NK-92 (cell line): ENCODE results near the gene SMDT1.
A peak's percentile ranks its signal among the peaks of the same experiment; 100 is the strongest.
"Not testable (repeated sequence)": the region's sequence is repeated elsewhere in the genome, so short reads cannot be mapped to it uniquely, and the experiment has no call there.

Experiments used
- DNase-seq: peaks from one replicate; lab custom pipeline; 2025; ENCODE audit not compliant: unreplicated experiment; lab: John Stamatoyannopoulos, UW

SMDT1 gene

DNA sequence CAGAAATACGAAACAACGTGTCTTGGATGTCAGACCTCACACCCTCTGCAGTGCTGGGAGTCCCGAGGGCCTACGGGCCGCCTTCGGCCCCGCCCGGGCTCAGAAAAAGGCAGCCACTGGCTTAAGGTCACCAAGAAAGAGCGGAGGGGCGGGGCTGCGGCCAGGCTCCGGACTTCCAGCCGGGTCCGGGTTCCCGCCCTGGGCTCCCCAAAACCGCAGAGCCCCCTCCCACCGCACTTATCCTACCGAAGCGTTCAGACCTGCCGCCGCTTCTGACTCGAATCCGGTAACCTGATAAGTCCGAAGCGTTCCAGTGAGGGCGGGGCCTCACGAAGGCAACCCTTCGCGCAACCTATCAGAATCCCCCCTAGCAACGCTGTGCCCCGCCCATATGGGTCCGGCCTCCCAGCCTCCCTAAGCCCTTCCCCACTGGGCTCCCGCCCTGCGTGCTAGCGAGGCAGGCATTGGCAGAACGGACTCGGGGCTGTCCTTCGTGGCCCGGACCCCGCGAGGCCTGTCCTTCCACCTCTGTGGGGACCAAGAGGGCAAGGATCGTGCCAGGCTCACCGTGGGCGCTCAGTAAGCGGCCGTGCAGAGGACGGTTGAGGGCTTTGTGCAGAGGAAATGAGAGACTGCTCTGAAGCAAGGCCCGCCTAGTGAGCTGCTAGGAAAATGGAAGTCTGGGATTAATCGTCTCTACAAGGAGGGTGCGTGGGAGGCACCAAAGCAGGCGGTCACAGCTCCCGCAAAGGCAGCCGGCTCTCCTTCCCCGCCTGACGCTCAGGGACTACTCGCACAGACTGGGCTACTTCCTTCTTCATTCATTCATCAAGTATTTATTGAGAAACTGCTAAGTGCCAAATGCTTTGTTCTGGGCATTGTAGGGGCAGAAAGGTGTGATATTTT, 8.7 kb upstream of the SMDT1 start, which contains the start of gene NAGA:
Gene NAGA, minus strand, starts transcription at position 296 of the 906 bp plus-strand sequence. CDS start 515 bp downstream, outside the sequence.
- DNase-seq, result peak; percentile 53

DNA sequence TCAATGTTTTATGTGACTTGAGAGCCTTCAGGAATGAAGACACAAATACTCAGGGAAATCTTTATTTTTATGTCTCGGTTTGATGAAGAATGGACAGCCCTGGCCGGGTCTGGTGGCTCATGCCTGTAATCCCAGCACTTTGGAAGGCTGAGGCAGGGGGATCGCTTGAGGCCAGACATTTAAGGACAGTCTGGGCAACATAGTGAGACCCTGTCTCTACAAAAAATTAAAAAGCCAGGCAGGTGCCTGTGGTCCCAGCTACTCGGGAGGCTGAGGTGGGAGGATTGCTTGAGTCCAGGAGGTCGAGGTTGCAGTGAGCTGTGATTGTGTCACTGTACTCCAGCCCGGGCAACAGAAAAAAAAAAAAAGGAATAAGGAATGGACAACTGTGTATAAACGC, 8.0 kb upstream of the SMDT1 start:
- DNase-seq, result not testable (repeated sequence)

DNA sequence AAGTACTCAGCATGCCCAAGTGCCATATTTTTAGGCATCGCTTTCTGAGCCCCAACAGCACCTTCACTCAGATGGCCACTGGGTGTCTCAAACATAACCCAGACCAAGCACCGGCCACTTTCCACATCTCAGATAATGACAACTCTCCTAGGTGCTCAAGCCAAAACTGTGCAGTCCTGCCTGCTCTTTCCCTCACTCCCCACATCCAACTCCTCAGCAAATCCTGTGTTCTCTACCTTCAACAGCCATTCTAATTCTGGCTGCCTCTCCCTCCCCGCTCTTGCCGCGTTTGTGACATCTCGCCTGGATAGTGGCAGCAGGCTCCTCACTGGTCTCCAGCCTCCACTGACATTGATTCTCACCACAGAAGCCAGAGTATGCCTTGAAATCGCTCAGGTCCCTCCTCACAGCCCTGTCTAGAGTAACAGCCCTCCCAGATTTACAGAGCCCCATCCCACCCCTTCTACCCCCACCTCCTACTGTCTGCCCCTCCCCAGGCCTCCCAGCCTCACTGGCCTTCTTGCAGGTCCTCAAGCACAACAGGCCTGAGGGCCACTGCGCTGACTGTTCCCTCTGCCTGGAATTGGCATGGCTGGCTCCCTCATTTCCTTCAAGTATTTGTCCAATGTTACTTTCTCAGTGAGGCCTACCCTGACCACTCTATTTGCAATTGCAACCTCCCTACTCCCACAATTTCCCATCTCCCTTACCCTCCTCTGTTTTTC, 6.7 kb upstream of the SMDT1 start:
- no peak for DNase-seq

DNA sequence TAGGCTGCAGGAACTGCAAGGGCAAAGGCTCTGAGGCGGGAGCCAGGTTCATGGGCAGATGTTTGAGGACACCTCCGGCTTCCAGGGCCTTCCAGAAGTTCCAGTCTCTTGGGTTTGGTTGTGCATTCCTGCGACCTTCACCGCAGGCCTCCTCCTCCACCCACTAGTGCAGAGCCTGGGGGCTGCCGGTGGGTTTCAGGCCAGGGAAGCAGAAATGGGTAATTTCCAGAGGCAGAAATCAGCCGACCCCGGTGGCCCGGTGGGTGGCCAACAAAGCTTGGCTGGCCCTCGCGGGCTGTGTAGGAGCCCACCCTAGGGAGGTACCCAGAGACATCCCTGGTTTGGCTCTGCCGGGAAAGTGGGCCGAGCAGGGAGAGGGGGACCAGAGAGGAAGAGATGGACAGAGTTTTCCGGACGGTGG, 5.9 kb upstream of the SMDT1 start:
- no peak for DNase-seq

DNA sequence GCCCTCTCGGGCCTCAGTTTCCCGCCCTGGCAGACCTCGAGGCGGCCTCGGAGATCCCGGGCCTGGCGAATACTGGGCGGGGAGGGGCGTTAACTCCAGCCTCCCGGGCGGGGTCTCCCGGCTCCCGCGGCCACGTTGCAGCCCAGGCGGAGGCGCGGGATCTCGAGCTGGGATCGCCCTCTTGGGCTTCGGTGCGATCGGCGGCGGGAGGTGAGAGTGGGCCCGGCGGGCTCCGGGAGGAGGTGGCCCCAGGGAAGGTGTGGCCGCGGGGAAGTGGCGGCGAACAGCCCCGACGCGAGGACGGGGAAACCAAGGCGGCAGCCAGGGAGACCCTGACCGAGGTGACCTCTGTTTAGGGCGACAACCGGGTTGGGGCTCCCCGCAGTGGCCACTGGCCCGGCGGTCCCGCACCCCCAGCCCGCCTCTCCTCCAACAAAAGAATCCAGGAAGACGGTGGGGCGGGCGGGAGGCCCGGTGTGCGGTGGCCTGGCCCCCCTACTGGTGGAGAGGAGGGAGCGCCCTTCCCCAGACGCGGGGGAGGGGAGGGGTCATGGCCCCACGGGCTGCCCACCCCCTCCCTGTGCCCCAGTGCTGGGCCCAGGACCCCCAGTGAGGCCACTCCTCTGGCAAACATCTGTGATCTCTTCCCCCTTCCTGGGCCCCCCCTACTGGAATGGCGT, 5.2 kb upstream of the SMDT1 start, which contains the start of gene PHETA2:
Gene PHETA2, plus strand, starts transcription at position 117 of the 680 bp plus-strand sequence. CDS start 3,046 bp downstream, outside the sequence.
- DNase-seq, result no peak

DNA sequence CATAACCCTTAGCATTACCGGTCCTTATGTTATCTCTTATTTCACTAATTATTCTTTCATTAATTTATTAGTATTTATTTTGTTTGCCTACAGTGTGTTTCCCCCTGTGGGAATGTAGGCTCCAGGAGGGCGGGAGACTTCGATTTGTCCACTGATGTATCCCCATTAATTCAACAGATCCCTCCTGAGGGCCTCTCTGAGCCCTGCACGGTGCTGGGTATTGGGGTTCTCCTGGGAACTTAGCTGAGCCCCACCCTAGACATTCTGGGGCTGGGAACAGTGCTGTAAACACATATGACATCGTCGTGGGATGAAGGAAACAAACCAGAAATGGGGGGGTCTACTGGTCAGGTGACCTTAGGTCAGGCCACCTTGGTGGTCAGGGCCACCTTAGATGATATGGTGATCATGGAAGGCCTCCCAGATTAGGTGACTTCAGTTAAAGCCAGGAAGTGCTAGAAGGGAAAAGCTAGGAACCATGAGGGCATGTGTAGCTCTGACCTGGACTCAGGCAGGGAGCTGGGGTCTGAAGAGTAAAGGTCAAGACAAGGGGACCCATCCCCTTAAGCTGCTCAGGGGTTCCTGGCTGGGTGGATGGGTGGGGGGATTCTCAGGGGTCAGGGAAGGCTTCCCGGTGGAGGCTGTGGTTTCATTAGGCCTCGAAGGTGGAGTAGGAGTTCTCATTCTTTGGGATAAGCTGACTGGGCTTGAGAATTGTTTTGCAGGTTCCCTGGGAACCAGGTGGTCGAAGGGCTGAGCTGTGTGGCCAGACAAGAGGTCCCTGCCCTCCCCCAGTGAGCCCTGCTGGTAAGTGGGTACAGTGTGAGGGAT, 4.4 kb upstream of the SMDT1 start:
- DNase-seq, result no peak

DNA sequence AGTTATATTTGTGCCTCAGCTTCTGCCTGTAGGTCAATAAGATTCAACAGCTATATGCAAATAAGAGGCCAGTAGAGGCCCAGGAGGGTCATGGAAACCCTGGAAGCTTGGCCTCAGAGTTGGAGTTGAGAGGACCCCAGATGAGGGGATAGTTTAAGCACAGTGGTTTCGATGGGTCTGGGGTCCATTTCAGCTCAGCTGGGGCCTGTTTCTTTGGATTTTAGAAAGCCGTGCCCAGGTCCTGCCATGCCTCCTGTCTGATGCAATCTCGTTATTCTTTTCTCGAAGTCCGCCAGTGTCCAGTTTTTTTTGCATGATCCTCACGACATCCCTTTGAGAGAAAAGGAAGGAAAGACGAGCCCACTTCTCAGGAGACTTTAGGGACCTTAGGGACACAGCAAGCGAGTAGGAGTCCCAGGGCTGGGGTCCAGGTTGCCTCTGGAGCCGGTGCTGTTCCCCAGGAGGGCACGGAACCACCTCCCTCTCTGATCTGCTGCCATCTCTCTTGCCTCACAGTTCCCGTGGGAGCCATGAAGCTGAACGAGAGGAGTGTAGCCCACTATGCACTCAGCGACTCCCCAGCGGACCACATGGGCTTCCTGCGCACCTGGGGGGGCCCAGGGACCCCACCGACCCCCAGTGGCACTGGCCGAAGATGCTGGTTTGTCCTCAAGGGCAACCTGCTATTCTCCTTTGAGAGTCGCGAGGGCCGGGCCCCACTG, 2.6 kb upstream of the SMDT1 start:
- DNase-seq, result no peak

DNA sequence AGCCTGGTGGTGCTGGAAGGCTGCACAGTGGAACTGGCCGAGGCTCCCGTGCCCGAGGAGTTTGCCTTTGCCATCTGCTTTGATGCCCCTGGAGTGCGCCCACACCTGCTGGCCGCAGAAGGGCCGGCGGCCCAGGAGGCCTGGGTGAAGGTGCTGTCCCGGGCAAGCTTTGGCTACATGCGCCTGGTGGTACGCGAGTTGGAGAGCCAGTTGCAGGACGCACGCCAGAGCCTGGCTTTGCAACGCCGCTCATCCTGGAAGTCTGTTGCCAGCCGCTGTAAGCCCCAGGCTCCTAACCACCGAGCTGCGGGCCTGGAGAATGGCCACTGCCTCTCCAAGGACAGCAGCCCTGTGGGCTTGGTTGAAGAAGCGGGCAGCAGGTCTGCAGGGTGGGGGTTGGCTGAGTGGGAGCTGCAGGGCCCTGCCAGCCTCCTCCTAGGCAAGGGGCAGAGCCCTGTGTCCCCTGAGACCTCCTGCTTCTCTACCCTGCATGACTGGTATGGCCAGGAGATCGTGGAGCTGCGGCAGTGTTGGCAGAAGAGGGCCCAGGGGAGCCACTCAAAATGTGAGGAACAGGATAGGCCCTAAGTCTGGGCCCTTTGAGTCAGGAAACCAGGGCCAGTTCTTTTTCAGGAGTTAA, 1.9 kb upstream of the SMDT1 start:
- no peak for DNase-seq

DNA sequence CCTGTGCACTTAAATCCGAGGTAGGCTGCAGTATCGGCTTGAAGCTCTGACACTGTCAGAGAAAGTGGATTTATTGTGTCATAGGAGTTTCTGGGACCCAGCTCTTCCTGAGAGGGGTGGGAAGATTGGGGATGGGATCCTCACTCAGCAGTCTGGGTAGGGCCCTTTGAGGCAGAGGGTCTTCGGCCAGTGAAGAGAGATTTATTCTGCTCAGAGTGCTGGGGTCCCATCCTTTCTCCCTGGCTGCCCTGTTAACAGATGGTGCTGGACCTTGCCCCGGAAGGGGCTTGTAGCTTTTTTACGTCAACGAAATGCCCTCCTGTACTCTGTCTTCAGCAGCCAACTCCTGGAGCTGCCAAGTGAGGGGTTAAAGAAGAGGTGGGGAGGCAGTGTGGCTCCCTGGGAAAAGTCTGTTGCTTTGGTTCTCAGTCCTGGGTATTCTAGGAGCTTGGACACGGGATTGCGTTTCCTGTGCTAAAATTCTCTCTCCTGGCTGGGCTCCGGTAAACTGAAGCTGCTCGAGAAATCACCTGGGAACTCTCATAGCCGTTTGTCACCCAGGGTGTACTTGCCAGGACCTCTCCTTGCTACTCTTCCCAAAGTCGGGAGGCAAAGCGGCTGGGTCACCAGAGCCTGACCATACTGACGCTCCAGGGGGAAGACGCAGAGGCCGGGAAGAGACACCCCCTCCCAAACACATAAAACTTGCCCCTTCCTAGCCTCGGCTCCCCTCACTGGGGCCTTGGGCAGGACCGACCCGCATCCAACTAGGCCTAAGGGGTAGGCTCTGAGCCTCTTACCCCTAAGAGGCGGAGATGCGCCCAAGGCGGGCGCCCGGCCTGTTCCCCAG, 806 bp upstream of the SMDT1 start:
- DNase-seq, result no peak

DNA sequence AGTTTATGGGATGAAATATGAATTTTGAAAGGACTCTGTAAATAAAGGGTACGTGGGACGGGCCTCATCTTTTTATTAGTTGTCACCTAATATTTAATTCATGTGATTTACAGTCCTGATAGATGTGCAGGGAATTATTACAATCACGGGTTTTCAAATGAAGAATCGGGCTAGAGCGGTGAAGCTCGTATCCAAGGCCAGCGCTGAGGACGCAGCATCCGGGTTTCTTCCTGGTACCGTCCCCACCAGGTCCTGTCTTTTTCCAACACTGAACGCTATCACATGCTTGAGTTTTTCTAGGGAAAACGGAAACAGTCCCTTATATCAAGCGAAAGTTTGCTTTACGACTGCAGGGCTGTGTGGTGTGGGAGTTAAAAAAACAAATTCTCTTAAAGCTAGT, 787 bp downstream of the SMDT1 start:
- no peak for DNase-seq

DNA sequence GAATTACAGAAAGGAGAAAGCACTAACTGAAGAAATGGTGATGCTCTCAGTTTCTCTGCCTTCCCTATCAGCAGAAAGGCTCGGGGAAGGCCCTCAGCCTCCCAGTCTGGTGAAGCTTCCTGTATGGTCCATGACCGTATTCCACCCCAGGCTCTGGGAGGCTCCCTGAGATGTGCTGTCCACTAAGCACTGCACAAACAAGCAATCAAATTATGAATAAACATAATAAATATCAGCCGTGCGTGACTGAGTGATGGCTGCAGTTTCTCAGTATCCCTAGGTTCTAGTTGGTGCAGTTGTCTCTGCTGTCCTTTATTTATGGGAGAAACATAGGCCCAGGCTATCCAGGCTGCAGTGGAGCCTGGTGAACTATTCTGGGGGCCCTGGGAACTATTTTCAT, 3.6 kb downstream of the SMDT1 start:
- DNase-seq, result no peak

DNA sequence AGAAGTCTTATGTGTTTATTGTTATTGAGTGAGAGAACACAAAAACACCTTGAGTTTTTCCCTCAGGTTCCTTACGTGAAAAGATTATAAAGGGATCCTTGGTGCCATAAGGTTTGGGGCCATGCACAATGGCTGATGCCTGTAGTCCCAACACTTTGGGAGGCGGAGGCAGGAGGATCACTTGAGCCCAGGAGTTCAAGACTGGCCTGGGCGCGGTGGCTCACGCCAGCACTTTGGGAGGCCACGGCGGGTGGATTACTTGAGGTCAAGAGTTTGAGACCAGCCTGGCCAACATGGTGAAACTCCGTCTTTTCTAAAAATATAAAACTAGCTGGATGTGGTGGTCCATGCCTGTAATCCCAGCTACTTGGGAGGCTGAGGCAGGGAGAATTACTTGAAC, 5.4 kb downstream of the SMDT1 start:
- DNase-seq, result no peak

DNA sequence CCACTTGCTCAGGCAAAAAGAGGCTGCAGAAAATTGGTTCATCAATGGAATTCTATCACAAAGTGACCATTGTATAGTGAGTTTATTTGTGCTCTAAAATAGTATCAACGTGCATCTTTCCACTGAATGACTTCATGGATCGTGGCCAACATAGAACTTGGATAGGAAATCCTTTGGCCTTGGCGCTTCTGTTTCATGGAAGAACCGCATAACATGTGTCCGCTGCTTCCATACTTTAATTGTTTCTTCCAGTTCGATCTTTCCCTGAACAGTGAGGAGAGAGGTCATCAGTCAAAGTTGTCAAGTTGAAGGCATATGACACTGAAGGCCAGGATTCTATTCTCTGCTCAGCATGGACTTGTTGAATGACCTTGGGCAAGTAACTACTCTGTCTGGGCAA, 6.6 kb downstream of the SMDT1 start:
- no peak for DNase-seq

DNA sequence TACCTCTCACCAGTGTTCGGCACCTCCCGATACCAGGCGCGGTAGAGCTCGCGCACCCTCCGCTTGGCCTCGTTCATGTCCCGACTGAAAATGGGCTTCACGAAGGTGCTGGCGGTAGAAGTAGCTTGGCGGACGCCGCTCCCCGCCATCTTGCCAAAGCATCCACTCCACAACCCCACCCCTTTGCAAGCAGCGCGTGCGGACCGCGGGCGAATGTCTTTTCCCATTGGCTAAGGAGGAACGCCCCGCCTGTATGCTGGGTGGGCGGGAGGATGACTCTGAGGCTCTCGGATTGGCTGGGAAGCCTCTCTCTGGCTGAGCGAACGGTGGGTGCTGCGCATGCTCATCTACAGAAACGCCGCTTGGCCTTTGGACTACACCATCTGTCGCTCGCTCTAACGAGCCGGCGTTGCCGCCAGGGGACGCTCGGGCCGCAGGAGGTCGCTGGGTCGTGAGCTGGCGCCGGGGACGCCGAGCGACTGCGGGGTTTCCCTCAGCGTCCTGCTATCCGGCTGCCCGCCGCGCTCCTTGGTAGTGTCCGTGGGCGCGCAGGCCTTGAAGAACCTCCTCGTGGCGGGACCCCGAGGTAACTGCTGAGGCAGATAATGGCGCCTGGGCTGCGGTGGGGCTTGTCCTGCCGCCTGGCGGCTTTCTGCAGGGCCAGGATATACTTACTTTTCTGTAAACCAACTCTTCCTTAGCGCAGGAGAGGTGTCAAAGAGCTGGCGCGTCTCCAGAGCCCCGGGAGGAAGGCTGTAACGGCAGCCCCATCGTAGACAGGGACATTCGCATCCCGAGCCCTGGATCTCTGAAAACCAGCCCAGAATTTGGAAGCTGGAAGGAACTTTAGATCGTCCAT, 11.3 kb downstream of the SMDT1 start, which contains the start of gene NDUFA6:
Gene NDUFA6, minus strand, starts transcription at position 177 of the 859 bp plus-strand sequence. Its CDS starts 28 bp downstream, at position 149.
- DNase-seq, result peak; percentile 94

DNA sequence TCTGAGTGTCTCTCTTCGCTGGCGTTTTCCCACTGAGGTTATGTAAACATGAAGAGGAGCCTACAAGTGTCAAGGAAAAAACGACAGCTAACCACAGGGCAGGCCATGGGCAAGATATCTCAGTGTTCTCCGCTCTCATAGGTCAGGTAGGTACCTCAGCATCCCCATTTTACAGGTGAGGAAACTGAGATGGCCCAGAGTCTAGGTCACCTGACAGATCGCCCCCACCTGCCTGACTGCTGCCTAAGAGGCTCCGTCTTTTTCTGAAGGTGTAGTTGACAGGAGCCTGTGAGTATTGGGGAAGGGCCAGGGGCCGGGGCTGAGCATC, 11.9 kb downstream of the SMDT1 start:
- DNase-seq, result no peak

DNA sequence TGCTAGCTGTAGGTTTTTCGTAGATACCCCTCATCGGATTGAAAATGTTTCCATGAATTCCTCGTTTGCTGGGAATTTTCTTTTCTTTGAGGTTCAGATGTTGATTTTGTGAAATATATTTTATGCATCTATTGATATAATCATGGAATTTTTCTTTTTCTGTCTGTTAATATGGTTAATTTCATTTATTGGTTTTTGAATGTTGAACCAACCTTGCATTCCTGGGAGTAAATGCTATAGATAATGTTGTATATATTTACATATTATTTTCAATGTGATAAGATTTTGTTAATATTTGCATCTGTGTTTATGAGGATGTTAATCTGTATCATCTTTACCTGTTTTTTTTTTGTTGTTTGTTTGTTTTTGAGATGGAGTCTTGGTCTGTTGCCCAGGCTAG, 21.7 kb downstream of the SMDT1 start:
- no peak for DNase-seq

DNA sequence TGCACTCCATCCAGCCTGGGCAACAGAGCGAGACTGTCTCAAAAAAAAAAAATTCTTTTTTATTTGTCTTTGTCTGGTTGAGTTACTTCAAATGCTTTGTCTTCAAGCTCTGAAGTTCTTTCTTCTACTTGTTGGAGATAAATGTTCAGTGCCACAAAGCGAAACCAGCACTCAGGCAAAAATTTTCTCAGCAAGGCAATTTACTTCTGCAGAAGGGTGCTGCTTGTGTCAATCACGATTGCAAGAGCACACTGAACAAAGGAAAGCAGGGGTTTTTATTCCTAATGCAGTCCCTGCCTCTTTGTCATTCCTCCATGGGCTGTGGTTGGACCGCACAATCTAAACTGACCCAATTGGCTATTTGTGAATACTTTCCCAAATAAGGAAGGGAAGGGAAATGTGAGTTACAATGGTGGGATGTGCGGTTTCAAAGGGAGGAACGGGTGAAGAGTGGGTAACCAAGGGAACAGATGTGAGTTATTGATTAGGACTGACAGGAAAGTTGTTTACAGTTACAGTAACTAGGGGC, 24.9 kb downstream of the SMDT1 start:
- DNase-seq, result not testable (repeated sequence)
